Measurements from ENCODE around the gene GTF2H3. TPM values are rescaled to one million over a fixed set of nuclear protein-coding genes. Genes with fewer than 3 reads are reported as not detected.

Gene GTF2H3
- total and polyA plus RNA-seq, 9 of the 15 experiments (the other 6 are each of a cell fraction or from before 2014, with no cell fraction given) = 22.7 to 99.7 (median 49.6) TPM

DNA sequence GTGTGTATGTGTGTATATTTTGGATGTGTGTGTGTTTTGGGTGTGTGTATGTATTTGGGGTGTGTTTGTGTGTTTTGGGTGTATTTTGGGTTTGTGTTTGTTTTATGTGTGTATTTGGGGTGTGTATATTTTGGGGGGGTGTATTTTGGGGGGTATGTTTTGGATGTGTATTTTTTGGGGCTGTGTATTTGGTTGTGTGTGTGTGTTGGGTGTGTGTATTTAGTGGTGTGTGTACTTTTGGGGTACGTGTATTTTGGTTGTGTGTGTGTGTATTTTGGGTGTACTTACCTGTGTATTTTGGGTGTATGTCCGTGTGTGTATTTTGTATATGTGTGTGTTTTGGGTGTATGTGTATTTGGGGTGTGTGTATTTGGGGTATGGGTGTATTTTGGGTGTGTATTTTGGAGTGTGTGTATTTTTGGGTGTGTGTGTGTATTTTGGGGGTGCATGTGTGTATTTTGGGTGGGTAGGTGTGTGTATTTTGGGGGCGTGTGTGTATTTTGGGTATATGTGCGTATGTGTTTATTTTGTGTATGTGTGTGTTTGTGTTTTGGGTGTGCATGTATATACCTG is 20.6 kb downstream of the GTF2H3 start:
- Histone ChIP-seq H3K36me3 (ENCODE audit: control insufficient read depth, insufficient read depth, low read length) (peaks cover 93% of the 10 kb centered on the region), H4K20me1 (replicated peaks; ENCODE audit: control insufficient read depth, insufficient read depth, low read length) (no peaks in the 10 kb centered on the region), H3K4me3 (no peak overlapping the region), H3K79me2 (ENCODE audit: control insufficient read depth, insufficient read depth, low read length) (no peaks in the 10 kb centered on the region), H3K27ac (ENCODE audit: extremely low read depth, low read depth, low read length) (no peak overlapping the region), H3K27me3 (ENCODE audit: control insufficient read depth in 2 of 2, insufficient read depth in 2 of 2, low read length in 2 of 2) (no peaks in the 10 kb centered on the region), H3K4me1 (replicated peaks in 1 of 2; ENCODE audit: control insufficient read depth in 2 of 2, insufficient read depth in 2 of 2, low read length in 2 of 2) (no peaks in the 10 kb centered on the region), H3K9me3 (replicated peaks; ENCODE audit: control insufficient read depth, insufficient read depth, low read depth, low read length) (no peaks in the 10 kb centered on the region), H3K9me1 (ENCODE audit: control insufficient read depth, insufficient read depth, low read length) (no peaks in the 10 kb centered on the region), H2AFZ (ENCODE audit: low read depth, low read length) (no peak overlapping the region), H3K9ac (ENCODE audit: insufficient read depth in 1 of 2, low read depth in 2 of 2, low read length in 2 of 2) (no peak overlapping the region), H3K4me2 (ENCODE audit: insufficient read depth, low read length) (no peak overlapping the region)
- 84% methylated on average over 4 of the region's 4 CpGs for WGBS (ENCODE audit: insufficient coverage, low coverage, missing lambda C conversion rate)
- ATAC-seq (no peak), FAIRE-seq (no peak), DNase-seq (ENCODE audit: extremely low read depth in 1 of 4, low spot score in 3 of 4) (no peak)
- ChIA-PET CTCF (ENCODE audit: low intra/inter-chr PET ratio) (no interaction called here), POLR2A (no interaction called here)
- no TSS peak for BruUV-seq (replicated peaks)
- in situ Hi-C loops (cut with MboI) (no loop called here), intact Hi-C loops (cut with micrococcal nuclease) (no loop called here)
- TF ChIP-seq HDAC3 (IDR thresholded peaks at IDR 0.05; ENCODE audit: borderline replicate concordance, partially characterized antibody) = no peak
- TF ChIP-seq, protein P1, sequence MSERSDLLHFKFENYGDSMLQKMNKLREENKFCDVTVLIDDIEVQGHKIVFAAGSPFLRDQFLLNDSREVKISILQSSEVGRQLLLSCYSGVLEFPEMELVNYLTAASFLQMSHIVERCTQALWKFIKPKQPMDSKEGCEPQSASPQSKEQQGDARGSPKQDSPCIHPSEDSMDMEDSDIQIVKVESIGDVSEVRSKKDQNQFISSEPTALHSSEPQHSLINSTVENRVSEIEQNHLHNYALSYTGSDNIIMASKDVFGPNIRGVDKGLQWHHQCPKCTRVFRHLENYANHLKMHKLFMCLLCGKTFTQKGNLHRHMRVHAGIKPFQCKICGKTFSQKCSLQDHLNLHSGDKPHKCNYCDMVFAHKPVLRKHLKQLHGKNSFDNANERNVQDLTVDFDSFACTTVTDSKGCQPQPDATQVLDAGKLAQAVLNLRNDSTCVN (CRISPR knock-in tag; IDR thresholded peaks at IDR 0.05) = 0 out of 2 replicates have a peak, but pooled peaks have one; percentile 74
- TF ChIP-seq ELF4 (CRISPR knock-in tag; IDR thresholded peaks at IDR 0.05) = 0 out of 2 replicates have a peak, but pooled peaks have one; percentile 49
- no peak for TF ChIP-seq E2F4 (CRISPR knock-in tag; IDR thresholded peaks at IDR 0.05; ENCODE audit: low read depth)
- TF ChIP-seq ZNF707 (CRISPR knock-in tag; conservative IDR thresholded peaks at IDR 0.05) = no peak
- 0 out of 2 replicates have a peak, but pooled peaks have one; percentile 51 for TF ChIP-seq HBP1 (CRISPR knock-in tag; IDR thresholded peaks at IDR 0.05)
- TF ChIP-seq TSC22D4 (tag; IDR thresholded peaks at IDR 0.05) = peak; percentile 47; the same call in 1 of the 2 replicates

Measured in K562 (cell line).